ENCODE results near the gene E2F1.

The E2F1 gene

GRCh38 chr20:33687370-33687915 lies 1.3 kb upstream of the E2F1 start:
- DNase-seq, result no peak

- DNase-seq, result no peak
Measured at GRCh38 chr20:33686984-33687366, 790 bp upstream of the E2F1 start.

GRCh38 chr20:33685328-33686099 lies 671 bp downstream of the E2F1 start:
- no peak for DNase-seq

GRCh38 chr20:33684533-33685327 lies 1.5 kb downstream of the E2F1 start:
- DNase-seq, result peak; percentile 23

- no peak for DNase-seq
Measured at GRCh38 chr20:33681728-33682353, 4.3 kb downstream of the E2F1 start.

- DNase-seq, result no peak
Measured at GRCh38 chr20:33681288-33681687, 4.9 kb downstream of the E2F1 start.

GRCh38 chr20:33680686-33681085 lies 5.5 kb downstream of the E2F1 start:
- DNase-seq, result no peak

- no peak for DNase-seq
Measured at GRCh38 chr20:33679758-33680485, 6.3 kb downstream of the E2F1 start.

- no peak for DNase-seq
Measured at GRCh38 chr20:33677991-33678702, 8.0 kb downstream of the E2F1 start.

- DNase-seq, result no peak
Measured at GRCh38 chr20:33676652-33677645, 9.2 kb downstream of the E2F1 start.

- no peak for DNase-seq
Measured at GRCh38 chr20:33676121-33676520, 10.1 kb downstream of the E2F1 start.

GRCh38 chr20:33675136-33675959 lies 10.8 kb downstream of the E2F1 start:
- no peak for DNase-seq

- peak; percentile 40 for DNase-seq
Measured at GRCh38 chr20:33674294-33675135, 11.7 kb downstream of the E2F1 start, which contains the start of gene NECAB3. Gene NECAB3 (minus strand): TSS chr20:33674428. CDS start chr20:33674352, 76 bp downstream.

- no peak for DNase-seq
Measured at GRCh38 chr20:33673410-33674293, 12.5 kb downstream of the E2F1 start.

GRCh38 chr20:33673114-33673409 lies 13.1 kb downstream of the E2F1 start:
- no peak for DNase-seq

- peak; percentile 67 for DNase-seq
Measured at GRCh38 chr20:33672426-33673113, 13.6 kb downstream of the E2F1 start.

- no peak for DNase-seq
Measured at GRCh38 chr20:33671573-33672288, 14.5 kb downstream of the E2F1 start.

All from NCI-H1417 treated with DMSO at 0.1 percent for 48 hours (cell line).